Measurements from ENCODE around the gene GCC2. TPM values are rescaled to one million over a fixed set of nuclear protein-coding genes. Genes with fewer than 3 reads are reported as not detected.

The GCC2 gene
- total and polyA plus RNA-seq, 2 of the 8 experiments (the other 6 are each of a cell fraction or from before 2014, with no cell fraction given), result 4.6 to 54.9 TPM

GRCh38 chr2:108533832-108534583 lies 85.0 kb downstream of the GCC2 start, which contains the start of gene LIMS1 (continued):
- TF ChIP-seq ATF2 (IDR thresholded peaks at IDR 0.05; ENCODE audit: low read length) (no peak), ASH2L (IDR thresholded peaks at IDR 0.05; ENCODE audit: low read length) (peak; percentile 82), POU5F1 (IDR thresholded peaks at IDR 0.05; ENCODE audit: low read depth, low read length) (no peak), KDM4A (IDR thresholded peaks at IDR 0.05; ENCODE audit: low read depth, low read length, severe bottlenecking) (peak; percentile 71), BRCA1 (IDR thresholded peaks at IDR 0.05; ENCODE audit: low read depth, low read length) (no peak), CHD7 (IDR thresholded peaks at IDR 0.05; ENCODE audit: insufficient replicate concordance, low read length) (no peak), TAF7 (optimal IDR thresholded peaks at IDR 0.05; ENCODE audit: borderline replicate concordance, low read depth, low read length) (peak; percentile 62), SRF (IDR thresholded peaks at IDR 0.05; ENCODE audit: low read depth, low read length) (no peak)
